ENCODE measurements around the gene EBF3.

- TF ChIP-seq, protein P1, sequence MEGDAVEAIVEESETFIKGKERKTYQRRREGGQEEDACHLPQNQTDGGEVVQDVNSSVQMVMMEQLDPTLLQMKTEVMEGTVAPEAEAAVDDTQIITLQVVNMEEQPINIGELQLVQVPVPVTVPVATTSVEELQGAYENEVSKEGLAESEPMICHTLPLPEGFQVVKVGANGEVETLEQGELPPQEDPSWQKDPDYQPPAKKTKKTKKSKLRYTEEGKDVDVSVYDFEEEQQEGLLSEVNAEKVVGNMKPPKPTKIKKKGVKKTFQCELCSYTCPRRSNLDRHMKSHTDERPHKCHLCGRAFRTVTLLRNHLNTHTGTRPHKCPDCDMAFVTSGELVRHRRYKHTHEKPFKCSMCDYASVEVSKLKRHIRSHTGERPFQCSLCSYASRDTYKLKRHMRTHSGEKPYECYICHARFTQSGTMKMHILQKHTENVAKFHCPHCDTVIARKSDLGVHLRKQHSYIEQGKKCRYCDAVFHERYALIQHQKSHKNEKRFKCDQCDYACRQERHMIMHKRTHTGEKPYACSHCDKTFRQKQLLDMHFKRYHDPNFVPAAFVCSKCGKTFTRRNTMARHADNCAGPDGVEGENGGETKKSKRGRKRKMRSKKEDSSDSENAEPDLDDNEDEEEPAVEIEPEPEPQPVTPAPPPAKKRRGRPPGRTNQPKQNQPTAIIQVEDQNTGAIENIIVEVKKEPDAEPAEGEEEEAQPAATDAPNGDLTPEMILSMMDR (IDR thresholded peaks at IDR 0.05), result no peak
- no peak for TF ChIP-seq POLR2AphosphoS5 (IDR thresholded peaks at IDR 0.05; ENCODE audit: low read depth, low read length)
- no peak for TF ChIP-seq SIN3A (IDR thresholded peaks at IDR 0.05; ENCODE audit: borderline replicate concordance, insufficient read depth, low read depth, low read length)
- TF ChIP-seq REST (IDR thresholded peaks at IDR 0.05; ENCODE audit: insufficient read depth in 1 of 2, low read depth in 2 of 2, low read length in 1 of 2), result no peak
- no peak for TF ChIP-seq TCF7L2 (IDR thresholded peaks at IDR 0.05; ENCODE audit: low read depth, low read length)
These were observed 29.7 kb downstream of the EBF3 start for GRCh38 chr10:129934196-129934925.
